Endometrium (tissue), 2 donors: ENCODE data around the gene TMPRSS7.
A peak's percentile ranks its signal among the peaks of the same experiment; 100 is the strongest.

Experiments used
- FAIRE-seq: peaks from 2 replicates; lab custom pipeline; 2012; peaks lifted over from hg19 to GRCh38; lab: Jason Lieb, UNC
- donor health status: control.
- donor health status: control.

TMPRSS7 gene, protein sequence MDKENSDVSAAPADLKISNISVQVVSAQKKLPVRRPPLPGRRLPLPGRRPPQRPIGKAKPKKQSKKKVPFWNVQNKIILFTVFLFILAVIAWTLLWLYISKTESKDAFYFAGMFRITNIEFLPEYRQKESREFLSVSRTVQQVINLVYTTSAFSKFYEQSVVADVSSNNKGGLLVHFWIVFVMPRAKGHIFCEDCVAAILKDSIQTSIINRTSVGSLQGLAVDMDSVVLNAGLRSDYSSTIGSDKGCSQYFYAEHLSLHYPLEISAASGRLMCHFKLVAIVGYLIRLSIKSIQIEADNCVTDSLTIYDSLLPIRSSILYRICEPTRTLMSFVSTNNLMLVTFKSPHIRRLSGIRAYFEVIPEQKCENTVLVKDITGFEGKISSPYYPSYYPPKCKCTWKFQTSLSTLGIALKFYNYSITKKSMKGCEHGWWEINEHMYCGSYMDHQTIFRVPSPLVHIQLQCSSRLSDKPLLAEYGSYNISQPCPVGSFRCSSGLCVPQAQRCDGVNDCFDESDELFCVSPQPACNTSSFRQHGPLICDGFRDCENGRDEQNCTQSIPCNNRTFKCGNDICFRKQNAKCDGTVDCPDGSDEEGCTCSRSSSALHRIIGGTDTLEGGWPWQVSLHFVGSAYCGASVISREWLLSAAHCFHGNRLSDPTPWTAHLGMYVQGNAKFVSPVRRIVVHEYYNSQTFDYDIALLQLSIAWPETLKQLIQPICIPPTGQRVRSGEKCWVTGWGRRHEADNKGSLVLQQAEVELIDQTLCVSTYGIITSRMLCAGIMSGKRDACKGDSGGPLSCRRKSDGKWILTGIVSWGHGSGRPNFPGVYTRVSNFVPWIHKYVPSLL

GRCh38 chr3:112034436-112034835, at the start of gene TMPRSS7:
Gene TMPRSS7 (plus strand): TSS chr3:112034736. CDS start chr3:112034846, 110 bp downstream.
- no peak for FAIRE-seq

DNA sequence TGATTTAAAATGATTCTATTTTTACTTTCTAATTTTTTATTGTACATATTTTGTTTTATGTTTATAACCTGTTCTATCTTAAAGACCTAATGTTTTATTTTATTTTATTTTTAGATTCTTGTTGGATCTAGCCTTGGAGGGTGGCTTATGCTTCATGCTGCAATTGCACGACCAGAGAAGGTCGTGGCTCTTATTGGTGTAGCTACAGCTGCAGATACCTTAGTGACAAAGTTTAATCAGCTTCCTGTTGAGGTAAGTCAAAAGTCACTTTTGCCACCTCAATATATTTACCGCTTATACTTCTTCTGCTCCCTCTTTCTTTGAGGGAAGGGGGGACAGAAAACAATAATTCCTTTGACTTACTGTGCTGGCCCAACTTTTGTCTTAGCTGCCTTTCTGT, 47.7 kb upstream of the TMPRSS7 start:
- no peak for FAIRE-seq

DNA sequence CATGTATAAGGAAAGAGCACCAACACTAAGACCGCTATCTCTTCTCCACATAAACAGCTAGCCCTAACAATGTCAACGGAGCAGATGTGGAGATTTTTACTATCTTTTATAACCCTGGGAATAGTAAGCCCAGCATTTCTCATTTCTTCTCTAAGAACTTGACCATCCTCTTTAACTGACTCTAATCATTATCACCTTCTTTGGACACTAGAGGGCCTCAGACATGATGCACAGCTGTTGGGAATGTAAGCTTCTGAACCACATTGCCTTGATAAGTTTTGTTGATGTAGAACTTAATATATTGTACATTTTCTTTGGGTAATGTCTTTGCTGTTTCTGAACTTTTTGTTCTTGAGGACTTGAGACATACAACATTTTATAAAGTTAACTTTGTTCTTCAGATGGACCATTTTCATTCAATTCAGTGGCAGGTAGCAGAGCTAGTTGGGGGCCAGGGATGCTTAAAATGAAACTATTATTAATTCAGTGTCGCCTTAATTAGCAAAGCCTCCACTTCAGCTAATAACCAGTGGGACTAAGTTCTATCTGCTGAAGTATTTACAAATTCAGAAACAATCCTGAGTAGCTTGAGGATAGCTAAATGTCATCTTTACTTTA, 45.4 kb upstream of the TMPRSS7 start:
- peak; percentile 89 for FAIRE-seq

GRCh38 chr3:111993038-111993437, 41.5 kb upstream of the TMPRSS7 start:
- no peak for FAIRE-seq

DNA sequence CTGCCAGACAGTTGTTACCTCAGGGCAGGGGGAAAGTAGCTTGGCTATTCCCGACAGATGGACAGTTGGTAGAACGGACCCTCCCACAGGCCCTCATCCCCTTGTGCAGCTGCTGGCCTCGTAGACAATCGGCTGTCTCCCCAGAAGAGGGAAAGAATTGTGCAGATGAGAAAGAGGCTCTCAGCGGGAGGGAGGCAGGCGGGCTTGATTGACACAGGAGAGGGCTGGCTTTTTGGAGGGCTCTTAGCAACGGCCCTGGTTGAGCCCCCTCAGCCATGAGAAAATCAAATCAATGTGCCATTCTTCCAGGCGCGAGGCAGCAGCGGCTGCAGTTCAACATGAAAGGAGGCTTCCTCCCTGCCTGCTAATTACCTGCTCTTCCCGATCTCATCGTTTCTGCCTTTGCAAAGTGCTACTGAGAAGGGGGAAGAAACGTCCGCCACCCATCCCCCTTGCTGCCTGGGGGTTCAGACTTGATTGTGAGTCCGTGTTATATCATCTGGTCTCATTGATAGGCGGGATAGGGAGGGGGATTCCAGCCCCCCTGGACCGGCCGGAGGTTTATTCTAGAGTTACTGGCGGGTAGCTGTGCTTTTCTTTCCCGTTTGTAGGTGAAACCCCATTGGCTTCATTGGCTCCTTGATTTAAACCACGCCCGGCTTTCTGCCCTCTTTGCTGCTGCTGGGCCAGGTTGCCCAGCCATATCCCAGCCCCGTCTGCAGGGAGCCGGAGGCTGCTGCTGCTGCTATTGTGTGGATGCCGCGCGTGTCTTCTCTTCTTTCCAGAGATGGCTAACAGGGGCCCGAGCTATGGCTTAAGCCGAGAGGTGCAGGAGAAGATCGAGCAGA, 35.7 kb upstream of the TMPRSS7 start, which contains the start of gene TAGLN3:
Gene TAGLN3 (plus strand): TSS at position 287 of the 848 bp plus-strand sequence. CDS start 501 bp downstream, at position 788.
- FAIRE-seq: no peak

DNA sequence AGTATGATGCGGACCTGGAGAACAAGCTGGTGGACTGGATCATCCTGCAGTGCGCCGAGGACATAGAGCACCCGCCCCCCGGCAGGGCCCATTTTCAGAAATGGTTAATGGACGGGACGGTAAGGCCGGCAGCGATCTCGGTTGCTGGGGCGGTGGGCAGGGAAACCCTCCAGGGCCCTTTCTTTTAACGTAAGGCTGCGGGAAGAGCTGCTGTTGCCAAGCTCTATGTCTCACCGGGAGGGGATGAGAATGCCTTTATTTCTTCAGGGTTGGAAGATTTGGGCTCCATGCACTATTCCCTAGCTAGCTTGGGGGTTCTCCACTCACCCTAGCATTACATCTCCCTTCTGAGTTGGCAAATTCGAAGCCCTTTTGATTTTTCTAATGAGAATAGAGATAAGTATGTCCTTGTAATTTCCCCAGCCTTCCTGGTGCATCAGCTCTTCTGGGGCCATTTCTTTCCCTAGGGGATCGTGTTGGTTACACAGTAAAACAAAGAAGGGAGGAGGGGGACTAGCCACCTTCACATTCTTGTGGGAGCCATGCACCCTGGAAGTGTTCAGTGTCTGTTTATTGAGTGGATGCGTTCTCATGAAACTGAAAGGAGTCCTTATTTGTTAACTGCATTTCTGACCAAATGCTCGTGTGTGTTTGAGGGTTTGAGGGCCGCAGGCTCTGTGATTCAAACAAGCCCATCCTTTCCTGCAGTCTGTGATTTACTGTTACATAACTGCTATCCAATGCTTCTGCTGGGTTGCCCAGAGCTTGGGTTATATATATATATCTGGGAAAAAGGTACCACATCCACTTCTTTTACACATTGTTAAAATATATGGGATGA, 34.8 kb upstream of the TMPRSS7 start:
- FAIRE-seq: no peak

GRCh38 chr3:112000367-112000771, 34.2 kb upstream of the TMPRSS7 start:
- FAIRE-seq: no peak

DNA sequence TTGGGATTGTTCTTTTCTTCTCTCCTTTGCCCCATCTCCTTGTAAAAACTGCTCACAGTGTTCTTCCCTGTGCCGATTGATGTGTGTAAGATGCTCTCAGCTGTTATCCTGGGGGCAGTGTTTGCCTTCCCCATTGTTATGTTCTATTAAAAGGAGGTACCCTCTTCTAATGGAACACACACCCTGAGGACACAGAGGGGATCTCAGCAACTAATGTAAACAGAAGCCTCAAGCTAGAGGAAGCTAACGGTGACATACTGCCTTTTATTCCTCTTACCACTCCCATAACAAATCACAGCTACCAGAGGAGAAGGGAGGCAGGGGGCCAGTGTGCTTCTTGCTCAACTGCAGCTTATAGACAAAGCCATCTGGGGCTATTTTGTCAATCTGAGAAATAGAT, 33.6 kb upstream of the TMPRSS7 start:
- no peak for FAIRE-seq

GRCh38 chr3:112001526-112001925, 33.0 kb upstream of the TMPRSS7 start:
- no peak for FAIRE-seq

- no peak for FAIRE-seq
These were observed 32.2 kb upstream of the TMPRSS7 start for GRCh38 chr3:112002096-112002971.

DNA sequence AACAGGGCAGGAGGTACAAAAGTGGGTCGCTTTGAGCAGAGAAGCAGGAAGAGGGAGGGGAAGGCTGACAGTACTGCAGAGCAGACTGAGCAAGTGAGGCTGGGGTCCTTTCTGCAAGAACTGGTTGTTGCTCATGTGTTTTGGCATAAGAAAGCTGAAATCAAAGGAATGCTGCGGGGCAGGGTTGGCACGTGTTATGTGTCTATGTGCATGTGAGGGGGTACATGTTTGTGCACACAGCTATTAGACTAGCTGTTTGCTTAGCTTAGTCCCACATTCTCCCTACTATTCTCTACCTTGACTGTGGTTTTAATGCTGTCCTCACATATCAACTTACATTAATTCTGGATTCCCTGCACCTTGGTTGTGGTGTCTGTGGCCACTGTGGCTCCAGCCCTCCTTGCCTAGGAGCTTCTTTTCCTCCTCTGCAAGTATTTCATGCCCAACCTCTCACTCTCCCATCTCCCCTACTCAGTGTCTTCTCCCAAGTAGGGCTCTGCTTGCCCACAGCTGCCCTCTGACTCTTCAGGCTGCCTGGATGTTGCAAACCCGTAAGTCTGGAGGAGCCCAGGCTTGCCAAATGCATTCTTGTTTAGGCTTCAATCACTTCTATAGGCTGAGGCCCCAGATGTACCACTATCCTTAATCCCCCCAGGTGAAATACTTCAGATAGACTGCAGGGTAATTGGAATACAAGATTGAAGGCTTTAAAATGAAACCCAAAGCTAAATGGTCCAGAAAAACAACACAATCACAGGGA, 31.0 kb upstream of the TMPRSS7 start:
- no peak for FAIRE-seq

- no peak for FAIRE-seq
These were observed 30.3 kb upstream of the TMPRSS7 start for GRCh38 chr3:112004187-112004586.

GRCh38 chr3:112004669-112005068, 29.9 kb upstream of the TMPRSS7 start:
- FAIRE-seq: no peak

DNA sequence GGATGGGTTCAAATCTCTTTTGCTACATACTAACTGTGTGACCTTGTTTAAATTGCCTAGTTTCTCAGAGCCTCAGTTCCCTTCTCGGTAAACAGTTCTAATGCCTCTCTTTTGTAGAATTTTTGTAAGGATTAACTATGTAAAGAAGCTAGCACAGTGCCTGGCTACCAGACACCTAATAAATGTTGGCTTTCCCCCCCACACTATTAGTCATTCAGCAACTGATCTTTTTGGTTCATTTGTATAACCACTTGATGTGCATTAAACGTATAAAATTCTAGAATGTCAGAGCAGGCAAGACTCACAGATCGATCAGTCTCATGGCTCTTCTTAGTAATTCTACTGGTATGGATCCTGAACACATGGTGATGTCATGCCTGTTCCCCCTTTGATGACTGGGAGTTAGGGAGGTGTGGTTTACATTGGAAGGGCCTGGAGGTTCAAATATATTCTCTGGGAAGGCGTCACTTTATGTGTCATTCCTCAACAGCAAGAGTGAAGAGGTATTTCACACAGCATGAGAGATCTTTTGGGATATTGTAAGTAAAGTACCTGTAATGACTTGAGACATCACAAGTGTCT, 29.4 kb upstream of the TMPRSS7 start:
- no peak for FAIRE-seq

DNA sequence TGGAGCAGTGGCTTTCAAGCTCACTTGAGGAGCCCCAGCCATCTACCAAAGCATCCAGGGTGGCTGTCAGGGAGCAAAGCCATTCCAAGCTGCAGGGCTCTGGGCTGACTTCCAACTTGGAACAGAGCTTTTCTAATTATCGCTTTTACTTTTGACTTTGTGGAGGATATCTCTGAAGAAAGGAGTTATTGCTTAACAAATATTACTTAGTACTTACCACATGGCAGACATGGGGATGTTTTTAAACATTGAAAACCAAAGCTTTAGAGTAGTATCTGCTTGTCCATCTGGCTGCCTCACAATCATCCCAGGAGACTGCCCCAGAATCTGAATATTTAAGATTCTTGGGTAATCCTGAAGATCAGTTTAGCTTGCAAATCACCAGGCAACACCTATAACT, 26.9 kb upstream of the TMPRSS7 start:
- no peak for FAIRE-seq

DNA sequence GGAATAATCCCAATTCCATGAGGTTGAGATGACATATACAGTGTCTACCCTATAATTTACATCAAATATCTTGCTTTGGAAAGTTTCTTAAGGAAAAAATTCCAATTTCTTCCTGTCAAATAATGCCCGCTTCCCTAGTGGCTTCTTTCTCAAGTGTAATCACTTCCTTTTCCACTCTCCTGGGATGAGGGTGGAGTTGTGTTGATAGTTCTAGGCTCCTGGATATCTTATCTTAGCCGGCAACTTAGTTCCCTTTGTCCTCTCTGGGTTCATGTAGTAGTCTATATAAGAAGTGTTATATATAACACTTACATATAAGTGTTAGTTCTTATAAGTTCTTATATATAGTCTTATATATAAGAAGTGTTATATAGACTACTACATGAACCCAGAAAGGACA, 24.9 kb upstream of the TMPRSS7 start:
- no peak for FAIRE-seq

- FAIRE-seq: no peak
These were observed 23.9 kb upstream of the TMPRSS7 start for GRCh38 chr3:112010636-112011035.

GRCh38 chr3:112011376-112011940, 23.1 kb upstream of the TMPRSS7 start:
- no peak for FAIRE-seq
